K562 treated with DMSO at 1 percent for 24 hours (cell line): ENCODE data around the gene TNFSF8. TPM values are rescaled to one million over a fixed set of nuclear protein-coding genes. Genes with fewer than 3 reads are reported as not detected.

Experiments used
- total RNA-seq: library from RNA; unstranded; fragments of 300-600 nt; gene quantifications from 2 replicates; pipeline ENCODE4 v1.2.3, GENCODE V29; 2022; ENCODE audit warnings: low read depth; ENCODE audit not compliant: insufficient read depth

TNFSF8 gene
- total RNA-seq, result not detected in 2 replicates

GRCh38 chr9:114930056-114930812, at the start of gene TNFSF8:
Gene TNFSF8, minus strand, starts transcription at chr9:114930591. Its CDS starts 288 bp downstream, at chr9:114930303.

Other genes with a start within 250 kb of the TNFSF8 start
- gene TEX48, start 248.4 kb downstream of the TNFSF8 start, total RNA-seq, result not detected in 2 replicates
- not detected in 2 replicates for gene TNFSF15, start 124.6 kb downstream of the TNFSF8 start, total RNA-seq
- gene TNC, start 187.6 kb upstream of the TNFSF8 start, total RNA-seq, result 0.15 and 0.80 TPM in 2 replicates